WERI-Rb-1 (cell line): ENCODE measurements around the gene TARBP2.

Source experiments
- DNase-seq: peaks from one replicate; pipeline ENCODE4 v3.0.0-alpha.2; 2020
- H3K27ac ChIP-seq: fragments of 250-450 bp; sonication (Bioruptor Pico); 2 replicates; pipeline ENCODE4 v1.5.1; 2020; ENCODE audit warnings: mild to moderate bottlenecking, moderate library complexity
- H3K27me3 ChIP-seq: fragments of 250-450 bp; sonication (Bioruptor Pico); 2 replicates; pipeline ENCODE4 v1.5.1; 2021; ENCODE audit warnings: mild to moderate bottlenecking, low read depth, moderate library complexity; ENCODE audit not compliant: insufficient read depth, severe bottlenecking
- H3K36me3 ChIP-seq: fragments of 250-450 bp; sonication (Bioruptor Pico); 2 replicates; pipeline ENCODE4 v1.5.1; 2020; ENCODE audit warnings: mild to moderate bottlenecking, moderate library complexity
- H3K4me3 ChIP-seq: 2 replicates; pipeline ENCODE4 v1.5.1; 2011; ENCODE audit warnings: low read depth, mild to moderate bottlenecking, control low read depth, low read length
- H3K9me3 ChIP-seq: fragments of 250-450 bp; sonication (Bioruptor Pico); 2 replicates; pipeline ENCODE4 v1.5.1; 2021; ENCODE audit warnings: mild to moderate bottlenecking, moderate library complexity; ENCODE audit not compliant: severe bottlenecking
- TF ChIP-seq, protein P1 (sequence below): IDR thresholded peaks from 2 replicates; pipeline ENCODE4 v1.5.1; 2011; ENCODE audit warnings: low read depth, mild to moderate bottlenecking, control low read depth, inconsistent platforms, low read length

Gene TARBP2

GRCh38 chr12:53505555-53506449 lies 4.7 kb downstream of the TARBP2 start:
- TF ChIP-seq, protein P1, sequence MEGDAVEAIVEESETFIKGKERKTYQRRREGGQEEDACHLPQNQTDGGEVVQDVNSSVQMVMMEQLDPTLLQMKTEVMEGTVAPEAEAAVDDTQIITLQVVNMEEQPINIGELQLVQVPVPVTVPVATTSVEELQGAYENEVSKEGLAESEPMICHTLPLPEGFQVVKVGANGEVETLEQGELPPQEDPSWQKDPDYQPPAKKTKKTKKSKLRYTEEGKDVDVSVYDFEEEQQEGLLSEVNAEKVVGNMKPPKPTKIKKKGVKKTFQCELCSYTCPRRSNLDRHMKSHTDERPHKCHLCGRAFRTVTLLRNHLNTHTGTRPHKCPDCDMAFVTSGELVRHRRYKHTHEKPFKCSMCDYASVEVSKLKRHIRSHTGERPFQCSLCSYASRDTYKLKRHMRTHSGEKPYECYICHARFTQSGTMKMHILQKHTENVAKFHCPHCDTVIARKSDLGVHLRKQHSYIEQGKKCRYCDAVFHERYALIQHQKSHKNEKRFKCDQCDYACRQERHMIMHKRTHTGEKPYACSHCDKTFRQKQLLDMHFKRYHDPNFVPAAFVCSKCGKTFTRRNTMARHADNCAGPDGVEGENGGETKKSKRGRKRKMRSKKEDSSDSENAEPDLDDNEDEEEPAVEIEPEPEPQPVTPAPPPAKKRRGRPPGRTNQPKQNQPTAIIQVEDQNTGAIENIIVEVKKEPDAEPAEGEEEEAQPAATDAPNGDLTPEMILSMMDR = no peak
- no peak for DNase-seq
- peaks cover 46% of the 10 kb centered on the region for H3K36me3 ChIP-seq
- no peak overlapping the region for H3K4me3 ChIP-seq
- no peaks in the 10 kb centered on the region for H3K27me3 ChIP-seq
- no peaks in the 10 kb centered on the region for H3K9me3 ChIP-seq
- peak overlapping the region; percentile 90 for H3K27ac ChIP-seq

DNA sequence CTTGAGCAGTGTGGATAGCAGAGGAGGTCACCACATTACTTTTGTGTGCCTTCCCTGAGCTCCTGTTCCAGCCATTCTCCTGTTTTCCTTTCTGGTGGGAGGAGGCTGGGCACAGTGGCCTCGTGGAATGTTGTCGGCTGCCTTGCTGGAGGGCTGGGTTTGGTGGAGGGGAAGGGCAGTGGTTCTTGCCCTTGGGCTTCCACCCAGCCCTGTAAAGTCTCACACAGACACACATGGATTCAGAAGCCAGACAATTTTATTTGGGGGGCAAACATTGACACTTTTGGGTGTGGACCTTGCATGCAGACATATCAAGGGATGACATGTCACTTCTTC lies 5.3 kb downstream of the TARBP2 start:
- H3K4me3 ChIP-seq = no peak overlapping the region
- H3K27me3 ChIP-seq = no peaks in the 10 kb centered on the region
- TF ChIP-seq, protein P1 = no peak
- peaks cover 50% of the 10 kb centered on the region for H3K36me3 ChIP-seq
- no peak for DNase-seq
- H3K9me3 ChIP-seq = no peaks in the 10 kb centered on the region
- H3K27ac ChIP-seq = peak overlapping the region; percentile 90

GRCh38 chr12:53506881-53507602 lies 6.0 kb downstream of the TARBP2 start, which contains the start of gene NPFF:
Gene NPFF (minus strand): TSS chr12:53507484. CDS start chr12:53507474, 10 bp downstream.
- Histone ChIP-seq H3K27me3 (no peaks in the 10 kb centered on the region), H3K36me3 (peaks cover 55% of the 10 kb centered on the region), H3K9me3 (no peaks in the 10 kb centered on the region), H3K4me3 (no peak within 1 kb of the TSS), H3K27ac (peak within 1 kb of the TSS; percentile 90)
- no peak for DNase-seq
- TF ChIP-seq, protein P1 = no peak

- Histone ChIP-seq H3K27me3 (no peaks in the 10 kb centered on the region), H3K9me3 (no peaks in the 10 kb centered on the region), H3K4me3 (no peak overlapping the region), H3K27ac (peak overlapping the region; percentile 90), H3K36me3 (peaks cover 60% of the 10 kb centered on the region)
- peak; percentile 88 for DNase-seq
- TF ChIP-seq, protein P1 = no peak
Observed at GRCh38 chr12:53507603-53507885, 6.5 kb downstream of the TARBP2 start.

GRCh38 chr12:53508534-53509170 lies 7.6 kb downstream of the TARBP2 start:
- H3K9me3 ChIP-seq = no peaks in the 10 kb centered on the region
- H3K4me3 ChIP-seq = peak overlapping the region; percentile 20
- no peaks in the 10 kb centered on the region for H3K27me3 ChIP-seq
- TF ChIP-seq, protein P1 = peak; percentile 94
- peak; percentile 90 for DNase-seq
- H3K36me3 ChIP-seq = peaks cover 56% of the 10 kb centered on the region
- peak overlapping the region; percentile 90 for H3K27ac ChIP-seq
